GM21737 (cell line): ENCODE measurements around the gene DENND6B.

Experiments
- ATAC-seq: cut with Tn5 transposase; IDR thresholded peaks from one replicate; pipeline ENCODE4 v1.9.1; 2021; ENCODE audit warnings: mild to moderate bottlenecking, moderate library complexity; ENCODE audit not compliant: unreplicated experiment

DENND6B gene

GRCh38 chr22:50316114-50317065, 10.4 kb downstream of the DENND6B start:
- ATAC-seq, result no peak

DNA sequence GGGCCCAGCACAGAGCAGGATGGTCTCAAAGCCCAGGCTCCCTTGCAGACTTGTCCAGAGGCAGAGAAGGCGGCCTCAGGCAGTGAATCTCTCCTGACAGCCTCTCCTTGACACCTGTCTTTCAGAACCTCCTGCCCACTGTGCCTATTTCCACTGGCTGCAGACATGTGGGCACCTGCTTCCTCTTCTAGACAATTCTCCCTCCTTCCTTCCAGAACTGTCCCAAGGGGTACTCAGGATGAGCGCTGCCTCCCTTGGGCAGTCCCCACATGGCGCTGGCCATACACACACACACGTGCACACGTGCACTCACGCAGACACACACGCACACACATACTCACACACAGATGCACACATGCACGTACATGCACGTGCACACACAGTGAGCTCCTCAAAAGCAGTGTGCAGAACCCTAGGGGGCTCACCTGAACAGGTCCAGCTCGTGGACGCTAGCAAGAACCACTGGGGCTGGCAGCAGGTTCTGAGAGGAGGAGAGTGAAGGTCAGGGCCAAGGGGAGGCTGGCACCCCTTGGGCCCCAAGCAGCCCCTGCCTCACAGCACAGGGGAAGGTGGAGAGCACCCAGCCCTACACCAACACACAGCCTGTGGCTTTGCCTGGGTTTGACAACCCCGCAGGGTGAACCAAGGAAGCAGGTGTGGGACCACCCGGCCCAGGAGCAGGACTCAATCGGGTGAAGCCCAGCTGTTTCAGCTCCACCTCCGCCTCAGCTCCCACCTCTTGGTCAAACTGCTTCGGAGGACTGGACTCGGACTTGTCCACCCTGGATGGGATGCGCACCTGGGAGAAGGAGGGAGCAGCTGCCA, 11.3 kb downstream of the DENND6B start:
- no peak for ATAC-seq

DNA sequence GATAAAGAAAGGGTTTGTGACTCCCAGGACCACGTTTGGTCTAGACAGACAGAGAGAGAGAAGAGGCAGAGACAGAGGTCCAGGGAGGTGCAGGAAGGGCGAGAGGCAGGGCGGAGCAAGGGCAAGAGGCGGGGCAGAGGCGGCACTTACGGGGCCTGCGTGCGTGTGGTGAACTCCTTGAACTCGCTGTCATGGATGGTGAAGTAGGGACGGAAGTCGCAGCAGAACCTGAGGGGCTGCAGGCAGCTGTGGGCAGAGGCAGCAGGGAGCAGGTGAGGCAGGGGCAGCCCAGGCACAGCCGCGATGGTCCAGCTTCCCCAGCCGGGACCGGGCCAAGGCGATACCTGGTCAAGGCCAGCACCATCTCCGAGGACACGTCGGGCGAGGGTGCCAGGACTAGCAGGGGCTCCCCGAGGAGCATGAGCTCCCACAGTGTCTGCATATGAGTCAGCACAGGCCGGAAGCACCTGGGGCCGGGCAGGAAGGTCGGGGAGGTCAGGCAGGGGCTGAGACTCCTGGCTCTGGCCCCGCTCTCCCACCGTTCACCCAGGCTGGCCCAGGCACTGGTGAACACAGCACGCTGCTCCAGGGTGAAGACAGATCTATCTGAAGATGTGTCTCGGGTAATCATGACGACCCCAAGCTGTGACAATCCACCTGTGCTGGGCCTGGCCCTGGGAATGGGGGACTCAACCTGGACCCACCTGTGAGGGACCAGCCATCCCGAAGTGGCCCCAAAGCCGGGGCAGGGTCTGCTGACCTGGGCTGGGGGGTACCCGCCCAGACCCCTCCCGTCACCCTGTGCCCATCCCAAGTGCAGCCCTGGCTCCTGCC, 12.1 kb downstream of the DENND6B start:
- ATAC-seq, result peak; percentile 71

- no peak for ATAC-seq
These were observed 12.7 kb downstream of the DENND6B start for GRCh38 chr22:50314081-50314454.

- ATAC-seq, result no peak
These were observed 13.2 kb downstream of the DENND6B start for GRCh38 chr22:50313600-50313999.

DNA sequence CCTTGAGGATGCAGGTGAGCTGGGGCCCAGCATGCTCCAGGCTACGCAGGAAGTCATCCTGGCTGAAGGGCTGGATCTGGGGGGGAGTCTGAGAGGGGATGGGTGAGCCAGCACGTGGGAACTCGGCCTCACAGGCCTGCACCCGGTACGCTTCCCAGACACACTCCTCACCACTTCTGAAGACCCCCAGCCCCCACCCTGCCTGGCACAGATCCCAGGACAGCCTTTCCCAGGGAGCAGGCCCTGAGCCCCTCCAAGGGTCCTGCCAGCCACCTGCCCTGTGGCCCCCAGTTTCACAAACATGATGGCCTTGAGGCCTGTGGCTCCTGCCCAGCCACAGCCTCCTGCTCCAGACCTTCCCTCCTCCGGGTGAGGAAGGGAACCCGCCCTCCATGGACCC, 13.8 kb downstream of the DENND6B start:
- no peak for ATAC-seq

- ATAC-seq, result no peak
These were observed 14.4 kb downstream of the DENND6B start for GRCh38 chr22:50312371-50312770.

DNA sequence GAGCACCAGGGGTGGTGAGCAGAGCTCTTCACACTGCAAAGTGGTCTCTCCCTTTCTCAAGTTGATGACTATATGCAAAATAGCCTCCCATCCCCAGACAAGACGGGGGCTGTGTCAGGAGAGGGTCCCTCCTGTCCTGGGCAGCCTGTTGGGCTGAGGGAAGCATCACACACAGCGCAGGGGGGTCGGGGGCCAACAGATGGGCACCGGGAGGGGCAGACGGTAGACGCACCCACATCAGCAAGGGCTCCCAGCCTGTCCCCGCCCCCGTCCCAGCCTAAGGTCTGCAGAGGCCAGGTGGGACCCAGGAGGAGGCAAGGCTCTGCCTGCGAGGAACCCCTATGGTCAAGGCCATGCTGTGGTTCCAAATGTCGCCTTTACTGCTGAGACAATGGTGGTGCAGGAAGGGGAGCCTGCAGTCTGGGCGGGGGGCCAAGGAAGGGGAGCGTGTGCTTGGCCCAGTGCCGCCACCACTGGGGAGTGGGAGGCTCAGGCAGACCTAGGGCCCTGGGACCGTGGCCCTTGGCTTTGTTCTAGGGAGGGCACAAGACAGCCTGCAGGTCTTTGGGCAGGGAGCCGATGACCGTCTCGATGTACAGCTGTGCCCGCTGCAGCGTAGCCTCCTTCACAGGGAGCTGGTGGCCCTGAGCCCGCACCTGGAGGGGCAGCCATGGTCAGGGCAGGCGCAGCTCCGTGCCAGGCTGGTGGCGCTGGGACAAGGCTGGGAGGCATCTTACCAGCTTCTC, 15.0 kb downstream of the DENND6B start:
- no peak for ATAC-seq

- ATAC-seq, result no peak
These were observed 15.8 kb downstream of the DENND6B start for GRCh38 chr22:50310949-50311444.

DNA sequence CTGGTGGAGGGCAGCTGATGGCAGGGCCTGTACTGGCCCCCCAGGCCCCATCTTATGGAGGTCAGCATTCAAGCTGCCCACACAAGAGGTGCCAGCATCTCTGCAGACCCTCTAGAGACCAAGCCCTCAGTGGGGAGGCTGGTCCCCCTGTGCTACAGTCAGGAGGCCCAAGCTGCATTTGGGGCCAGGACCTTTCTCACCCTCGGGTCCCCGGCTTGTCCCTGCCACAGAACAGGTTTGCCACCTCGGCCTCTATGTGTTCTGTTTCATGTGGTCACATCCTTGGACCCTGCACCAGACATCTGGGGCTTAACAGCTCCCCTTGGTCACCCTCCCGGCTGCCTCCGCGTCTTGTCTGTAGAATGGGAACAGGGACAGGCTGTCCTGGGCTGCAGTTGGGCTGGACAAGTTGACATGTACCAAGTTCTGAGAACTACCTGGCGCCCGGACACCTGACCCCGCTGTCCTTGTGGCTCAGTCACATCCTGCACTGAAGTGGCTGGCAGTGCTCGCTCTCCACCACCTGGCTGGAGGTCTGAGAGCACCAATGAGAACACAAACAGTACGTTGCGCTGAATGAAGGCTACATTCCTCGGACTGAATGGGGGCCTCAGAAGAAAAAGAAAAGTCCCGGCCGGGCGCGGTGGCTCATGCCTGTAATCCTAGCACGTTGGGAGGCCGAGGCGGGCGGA, 16.6 kb downstream of the DENND6B start:
- no peak for ATAC-seq

DNA sequence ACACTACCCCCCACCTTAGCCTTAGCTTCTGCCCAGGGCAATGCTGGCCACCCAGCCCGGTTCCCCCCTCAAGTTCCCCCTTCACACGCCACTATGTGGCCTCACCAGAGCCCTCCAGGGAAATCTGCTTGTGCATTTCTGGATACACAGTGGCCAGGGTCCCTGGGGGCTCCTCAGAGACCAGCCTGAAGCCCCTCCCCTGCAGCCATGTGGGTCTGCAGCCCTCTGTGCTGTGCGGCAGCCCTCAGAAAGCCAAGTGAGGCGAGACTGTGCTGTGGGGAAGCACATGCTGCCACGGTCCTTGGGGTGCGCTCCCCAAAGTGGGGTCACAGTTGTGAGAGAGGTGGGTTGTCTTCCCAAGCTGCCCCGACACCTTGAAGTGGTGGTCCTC, 17.2 kb downstream of the DENND6B start:
- ATAC-seq, result no peak

GRCh38 chr22:50308986-50309600, 17.7 kb downstream of the DENND6B start:
- no peak for ATAC-seq

DNA sequence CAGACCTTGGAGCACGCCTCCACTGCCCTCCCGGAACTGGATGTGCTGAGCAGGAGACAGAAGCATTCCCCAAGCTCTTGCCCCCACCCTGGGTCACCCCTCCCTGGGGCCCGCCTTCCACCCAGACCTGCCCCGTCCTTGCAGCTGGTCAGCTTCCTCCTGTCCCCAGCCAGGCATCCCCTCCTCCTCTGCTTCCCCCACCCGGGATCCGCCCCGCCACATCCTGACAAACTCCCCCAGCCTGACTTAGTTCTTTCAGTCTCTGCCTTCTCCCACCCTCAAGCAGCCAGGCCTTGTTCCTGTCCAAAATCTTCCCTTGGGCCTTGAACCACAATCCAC, 18.2 kb downstream of the DENND6B start:
- no peak for ATAC-seq

- no peak for ATAC-seq
These were observed 18.8 kb downstream of the DENND6B start for GRCh38 chr22:50307890-50308596.

DNA sequence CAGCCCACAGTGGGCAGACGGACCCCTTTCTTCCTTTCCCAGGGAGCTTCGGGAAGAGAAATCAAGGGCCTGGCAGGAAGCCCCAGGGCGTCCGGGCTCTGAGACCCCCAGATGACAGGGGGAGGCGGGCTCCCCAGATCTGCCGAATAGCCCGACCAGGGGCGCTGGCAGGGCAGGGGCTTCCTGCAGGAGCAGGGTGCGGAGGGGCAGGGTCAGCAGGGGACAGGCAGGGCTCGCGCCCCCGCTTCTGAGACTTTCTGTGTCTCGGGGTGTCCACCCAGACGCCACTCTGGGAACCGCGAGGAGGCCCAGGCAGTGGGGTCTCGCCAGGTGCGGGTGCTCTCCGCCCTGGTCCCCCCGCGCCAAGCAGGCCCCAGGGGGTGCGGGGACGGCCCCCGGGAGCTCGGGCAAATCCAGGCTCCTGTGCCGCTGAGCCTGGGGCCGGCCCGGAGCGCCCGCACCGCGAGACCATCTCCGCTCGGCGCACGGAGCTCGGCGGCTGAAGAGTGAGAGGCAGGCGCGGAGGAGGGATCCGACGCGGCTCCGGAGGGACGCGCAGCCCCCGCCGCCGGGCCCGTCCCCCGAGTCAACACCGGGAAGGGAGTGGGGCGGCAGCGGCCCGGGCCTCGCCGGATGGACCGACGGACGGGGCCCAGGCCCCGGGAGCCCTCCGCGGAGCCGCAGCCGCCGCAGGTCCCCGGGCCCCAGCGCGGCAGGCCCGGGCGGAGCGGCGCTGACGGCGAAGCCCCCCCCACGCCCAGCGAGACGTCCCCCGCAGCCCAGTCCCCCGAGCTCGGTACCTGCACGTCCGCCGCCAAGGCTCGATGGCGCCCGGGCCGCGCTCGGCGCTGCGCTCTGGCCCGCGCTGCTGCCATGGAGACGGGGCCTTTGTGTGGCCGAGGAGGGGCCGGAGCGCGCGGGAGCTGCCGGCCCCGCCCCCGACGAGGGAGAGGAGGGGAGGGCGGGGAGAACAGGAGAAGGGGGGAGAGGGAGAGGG, 19.8 kb downstream of the DENND6B start, which contains the start of gene PLXNB2:
PLXNB2 (minus strand) TSS at position 894 of the 997 bp plus-strand sequence. CDS start 17,062 bp downstream, outside the sequence.
- no peak for ATAC-seq

DNA sequence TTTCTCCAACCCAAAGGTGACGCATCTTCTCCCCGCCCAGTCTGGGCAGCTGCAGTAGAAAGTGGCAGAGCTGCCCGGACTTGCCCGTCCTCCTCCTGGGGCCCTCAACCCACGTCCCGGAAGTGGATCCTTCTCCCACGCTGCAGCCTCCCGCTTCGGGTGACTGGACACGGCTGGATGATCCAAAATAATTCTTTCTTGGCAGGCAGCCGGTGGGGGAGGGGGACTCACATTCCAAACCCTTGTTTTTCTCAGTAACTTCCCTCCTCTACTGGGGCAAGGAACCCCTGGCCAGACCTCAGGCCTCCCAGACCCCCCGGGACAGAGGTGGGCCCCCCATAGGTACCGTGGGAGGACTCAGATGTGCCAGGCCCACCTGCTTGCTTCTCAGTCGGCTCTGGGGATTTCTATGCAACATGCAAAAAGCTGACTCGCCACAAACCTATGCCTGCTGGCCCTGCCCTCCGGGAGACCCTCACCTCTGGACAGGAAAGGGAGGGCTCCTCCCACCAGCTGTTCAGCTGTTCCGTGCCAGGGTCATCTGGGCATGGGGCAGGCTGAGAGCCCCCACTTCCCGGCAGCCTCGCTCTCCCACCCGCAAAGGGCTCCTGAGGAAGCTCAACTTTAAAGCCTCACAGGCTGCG, 20.8 kb downstream of the DENND6B start:
- no peak for ATAC-seq
